K562 (cell line): ENCODE measurements around the gene HSD3B7.

Source experiments
- BHLHE40 ChIP-seq: IDR thresholded peaks from 2 replicates; pipeline ENCODE4 v1.6.1; 2011; ENCODE audit warnings: low read length, improper control_type of control experiment
- LEF1 ChIP-seq: fragments of 450-650 bp; IDR thresholded peaks from 2 replicates; pipeline ENCODE4 v1.6.1; 2016; ENCODE audit warnings: mild to moderate bottlenecking
- NFRKB ChIP-seq: fragments of 450-650 bp; IDR thresholded peaks from 2 replicates; pipeline ENCODE4 v1.6.1; 2016; ENCODE audit warnings: low read depth
- POLR2AphosphoS2 ChIP-seq: IDR thresholded peaks from 2 replicates; pipeline ENCODE4 v1.6.1; 2012; ENCODE audit warnings: low read length, improper control_type of control experiment
- SMAD4 ChIP-seq: fragments of 250-450 bp; sonication (Bioruptor Pico); conservative IDR thresholded peaks from 2 replicates; pipeline ENCODE4 v1.8.0; 2021; ENCODE audit warnings: inconsistent platforms, mild to moderate bottlenecking, moderate library complexity
- TAF1 ChIP-seq: IDR thresholded peaks from 2 replicates; pipeline ENCODE4 v1.6.1; 2011; ENCODE audit warnings: mild to moderate bottlenecking, low read length, moderate library complexity; ENCODE audit not compliant: insufficient read depth, control insufficient read depth, severe bottlenecking; ENCODE audit errors: extremely low read depth
- ZNF165 ChIP-seq: fragments of 250-450 bp; sonication (Bioruptor Pico); IDR thresholded peaks from 2 replicates; pipeline ENCODE4 v1.4.0; 2020; ENCODE audit warnings: borderline replicate concordance
- TF ChIP-seq, protein P1 (sequence below), 3 experiments: IDR thresholded peaks in 2 of 3; conservative IDR thresholded peaks in 1 of 3; 2 replicates each; pipeline ENCODE4 v1.5.1; 2011 to 2012; ENCODE audit warnings: low read length in 3 of 3, mild to moderate bottlenecking in 3 of 3, control low read depth in 2 of 3, improper control_type of control experiment in 1 of 3, inconsistent platforms in 1 of 3, low read depth in 1 of 3, mixed read lengths in 1 of 3, moderate library complexity in 1 of 3; ENCODE audit not compliant: insufficient read depth in 2 of 3
- TF ChIP-seq, protein P2 (sequence below): sonication (generic); formaldehyde crosslinking; IDR thresholded peaks from 2 replicates; pipeline ENCODE4 v1.8.1; 2023; ENCODE audit warnings: mild to moderate bottlenecking, missing genetic modification reagents

DNA sequence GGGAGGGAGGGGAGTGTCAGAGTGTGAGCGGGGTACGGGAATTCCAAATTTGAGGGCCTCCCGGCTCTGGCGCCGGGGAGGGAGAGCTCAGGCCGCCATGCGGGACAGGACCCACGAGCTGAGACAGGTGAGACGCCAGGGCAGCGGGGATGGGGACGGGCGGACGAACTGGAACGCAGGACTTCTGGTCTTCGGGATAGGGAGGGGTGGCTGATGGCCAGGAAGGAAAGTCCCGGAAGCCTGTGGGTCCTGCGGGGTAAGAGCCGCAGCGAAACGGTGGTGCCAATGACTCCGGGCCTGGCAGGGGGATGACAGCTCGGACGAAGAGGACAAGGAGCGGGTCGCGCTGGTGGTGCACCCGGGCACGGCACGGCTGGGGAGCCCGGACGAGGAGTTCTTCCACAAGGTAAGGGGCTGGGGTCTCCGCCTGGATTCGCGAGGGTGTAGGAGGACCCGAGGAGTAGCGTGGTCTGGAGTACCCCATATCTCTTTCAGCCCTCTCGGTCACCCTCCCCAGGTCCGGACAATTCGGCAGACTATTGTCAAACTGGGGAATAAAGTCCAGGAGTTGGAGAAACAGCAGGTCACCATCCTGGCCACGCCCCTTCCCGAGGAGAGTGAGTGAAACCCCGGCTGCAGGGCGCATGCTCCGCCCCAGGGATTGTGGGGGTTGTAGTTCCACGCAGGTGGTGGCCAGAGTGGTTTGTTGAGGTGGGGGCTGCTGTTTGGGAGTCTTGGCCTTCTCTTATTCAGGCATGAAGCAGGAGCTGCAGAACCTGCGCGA lies 48.9 kb downstream of the HSD3B7 start:
- TF ChIP-seq ZNF165 (CRISPR knock-in tag) (no peak), LEF1 (no peak), SMAD4 (CRISPR knock-in tag) (no peak), TAF1 (no peak), BHLHE40 (no peak; the same call in 1 of the 2 replicates), NFRKB (no peak), POLR2AphosphoS2 (no peak)
- TF ChIP-seq, protein P1, sequence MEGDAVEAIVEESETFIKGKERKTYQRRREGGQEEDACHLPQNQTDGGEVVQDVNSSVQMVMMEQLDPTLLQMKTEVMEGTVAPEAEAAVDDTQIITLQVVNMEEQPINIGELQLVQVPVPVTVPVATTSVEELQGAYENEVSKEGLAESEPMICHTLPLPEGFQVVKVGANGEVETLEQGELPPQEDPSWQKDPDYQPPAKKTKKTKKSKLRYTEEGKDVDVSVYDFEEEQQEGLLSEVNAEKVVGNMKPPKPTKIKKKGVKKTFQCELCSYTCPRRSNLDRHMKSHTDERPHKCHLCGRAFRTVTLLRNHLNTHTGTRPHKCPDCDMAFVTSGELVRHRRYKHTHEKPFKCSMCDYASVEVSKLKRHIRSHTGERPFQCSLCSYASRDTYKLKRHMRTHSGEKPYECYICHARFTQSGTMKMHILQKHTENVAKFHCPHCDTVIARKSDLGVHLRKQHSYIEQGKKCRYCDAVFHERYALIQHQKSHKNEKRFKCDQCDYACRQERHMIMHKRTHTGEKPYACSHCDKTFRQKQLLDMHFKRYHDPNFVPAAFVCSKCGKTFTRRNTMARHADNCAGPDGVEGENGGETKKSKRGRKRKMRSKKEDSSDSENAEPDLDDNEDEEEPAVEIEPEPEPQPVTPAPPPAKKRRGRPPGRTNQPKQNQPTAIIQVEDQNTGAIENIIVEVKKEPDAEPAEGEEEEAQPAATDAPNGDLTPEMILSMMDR (IDR thresholded peaks at IDR 0.05 in 2 of 3, conservative IDR thresholded peaks at IDR 0.05 in 1 of 3; ENCODE audit: insufficient read depth in 2 of 3, low read depth in 1 of 3, low read length in 3 of 3): no peak
- TF ChIP-seq, protein P2, sequence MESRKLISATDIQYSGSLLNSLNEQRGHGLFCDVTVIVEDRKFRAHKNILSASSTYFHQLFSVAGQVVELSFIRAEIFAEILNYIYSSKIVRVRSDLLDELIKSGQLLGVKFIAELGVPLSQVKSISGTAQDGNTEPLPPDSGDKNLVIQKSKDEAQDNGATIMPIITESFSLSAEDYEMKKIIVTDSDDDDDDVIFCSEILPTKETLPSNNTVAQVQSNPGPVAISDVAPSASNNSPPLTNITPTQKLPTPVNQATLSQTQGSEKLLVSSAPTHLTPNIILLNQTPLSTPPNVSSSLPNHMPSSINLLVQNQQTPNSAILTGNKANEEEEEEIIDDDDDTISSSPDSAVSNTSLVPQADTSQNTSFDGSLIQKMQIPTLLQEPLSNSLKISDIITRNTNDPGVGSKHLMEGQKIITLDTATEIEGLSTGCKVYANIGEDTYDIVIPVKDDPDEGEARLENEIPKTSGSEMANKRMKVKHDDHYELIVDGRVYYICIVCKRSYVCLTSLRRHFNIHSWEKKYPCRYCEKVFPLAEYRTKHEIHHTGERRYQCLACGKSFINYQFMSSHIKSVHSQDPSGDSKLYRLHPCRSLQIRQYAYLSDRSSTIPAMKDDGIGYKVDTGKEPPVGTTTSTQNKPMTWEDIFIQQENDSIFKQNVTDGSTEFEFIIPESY: no peak
